ENCODE measurements around the gene IFNA13.

The IFNA13 gene

DNA sequence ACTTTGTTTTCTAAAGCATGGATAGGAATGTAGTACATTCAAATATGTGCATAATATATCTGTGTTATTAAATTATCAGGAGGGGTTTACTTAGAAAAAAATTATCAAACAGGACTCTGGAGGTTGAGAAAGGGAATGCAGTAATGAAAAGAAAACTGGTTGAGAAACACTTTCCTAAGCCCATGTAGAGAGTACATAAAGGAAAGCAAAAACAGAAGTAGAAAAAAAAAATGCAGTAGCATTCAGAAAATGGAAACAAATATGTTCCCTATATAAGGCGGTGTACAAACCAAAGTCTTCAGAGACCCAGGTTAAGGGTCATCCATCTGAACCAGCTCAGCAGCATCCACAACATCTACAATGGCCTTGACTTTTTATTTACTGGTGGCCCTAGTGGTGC, 41.0 kb upstream of the IFNA13 start, which contains the start of gene IFNA8:
TSS of gene IFNA8 (plus strand) at position 301 of the 400 bp plus-strand sequence. CDS start at position 361, 60 bp downstream.
- POLR2A ChIA-PET, result no interaction called here
- CTCF ChIA-PET, result interaction anchor here (1.0 to 1.6 kb wide), 4 partner anchors 10 to 46 kb away, joined by 3 to 9 read pairs (median 3); no protein-coding TSS in a partner anchor
- TF ChIP-seq, protein P1, sequence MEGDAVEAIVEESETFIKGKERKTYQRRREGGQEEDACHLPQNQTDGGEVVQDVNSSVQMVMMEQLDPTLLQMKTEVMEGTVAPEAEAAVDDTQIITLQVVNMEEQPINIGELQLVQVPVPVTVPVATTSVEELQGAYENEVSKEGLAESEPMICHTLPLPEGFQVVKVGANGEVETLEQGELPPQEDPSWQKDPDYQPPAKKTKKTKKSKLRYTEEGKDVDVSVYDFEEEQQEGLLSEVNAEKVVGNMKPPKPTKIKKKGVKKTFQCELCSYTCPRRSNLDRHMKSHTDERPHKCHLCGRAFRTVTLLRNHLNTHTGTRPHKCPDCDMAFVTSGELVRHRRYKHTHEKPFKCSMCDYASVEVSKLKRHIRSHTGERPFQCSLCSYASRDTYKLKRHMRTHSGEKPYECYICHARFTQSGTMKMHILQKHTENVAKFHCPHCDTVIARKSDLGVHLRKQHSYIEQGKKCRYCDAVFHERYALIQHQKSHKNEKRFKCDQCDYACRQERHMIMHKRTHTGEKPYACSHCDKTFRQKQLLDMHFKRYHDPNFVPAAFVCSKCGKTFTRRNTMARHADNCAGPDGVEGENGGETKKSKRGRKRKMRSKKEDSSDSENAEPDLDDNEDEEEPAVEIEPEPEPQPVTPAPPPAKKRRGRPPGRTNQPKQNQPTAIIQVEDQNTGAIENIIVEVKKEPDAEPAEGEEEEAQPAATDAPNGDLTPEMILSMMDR (IDR thresholded peaks at IDR 0.05; ENCODE audit: insufficient read depth, low read length, missing control alignments), result no peak
- no peak for DNase-seq (ENCODE audit: low read depth, low spot score)
- H3K4me3 ChIP-seq (ENCODE audit: low read depth, low read length), result no peak within 1 kb of the TSS

- TF ChIP-seq, protein P1 (IDR thresholded peaks at IDR 0.05; ENCODE audit: insufficient read depth, low read length, missing control alignments), result no peak
- ChIA-PET CTCF (no interaction called here), POLR2A (no interaction called here)
- H3K4me3 ChIP-seq (ENCODE audit: low read depth, low read length), result no peak overlapping the region
- no peak for DNase-seq (ENCODE audit: low read depth, low spot score)
Measured at GRCh38 chr9:21404146-21404545, 36.3 kb upstream of the IFNA13 start.

DNA sequence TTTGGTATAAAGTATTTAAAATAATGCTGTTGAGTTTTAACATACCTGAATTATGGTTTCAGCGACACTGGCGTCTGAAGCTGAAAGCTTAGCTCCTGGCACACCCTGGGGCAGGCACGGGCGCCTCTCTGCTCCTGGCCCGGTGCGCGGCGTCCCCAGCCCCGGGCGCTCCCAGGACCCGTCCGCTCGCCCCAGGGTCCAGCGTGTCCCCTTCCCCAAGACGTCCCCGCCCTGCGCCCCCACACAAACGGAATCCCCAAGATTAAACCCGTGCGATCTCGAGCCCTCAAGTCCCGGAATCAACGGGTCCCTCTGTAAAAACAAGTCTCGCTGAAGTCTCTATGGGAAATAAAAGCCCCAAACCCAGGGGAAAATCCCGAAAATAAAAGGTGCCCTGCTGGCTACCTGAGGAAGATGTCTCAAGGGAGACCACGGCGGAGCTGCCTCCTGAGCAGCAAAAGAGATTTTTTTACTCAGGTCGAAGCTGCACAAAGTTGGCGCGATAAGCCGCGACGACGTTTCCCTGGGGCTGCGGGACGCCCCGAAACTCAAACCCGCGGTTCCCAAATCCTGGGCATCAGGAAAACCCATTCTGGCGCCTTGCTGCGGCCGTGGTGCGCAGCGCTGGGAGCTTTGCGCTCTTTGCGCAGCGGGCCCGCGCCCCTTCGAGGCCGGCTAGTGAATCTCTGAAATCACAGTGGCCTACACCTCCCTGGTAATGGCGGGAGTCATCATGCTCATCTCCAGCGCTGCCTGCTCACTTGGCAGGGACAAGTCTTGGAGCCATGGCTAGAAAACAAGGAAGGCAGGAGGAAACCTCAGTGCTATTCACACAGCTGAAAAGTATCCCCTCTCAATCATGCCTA, 34.8 kb upstream of the IFNA13 start:
- POLR2A ChIA-PET, result no interaction called here
- TF ChIP-seq, protein P1 (IDR thresholded peaks at IDR 0.05; ENCODE audit: insufficient read depth, low read length, missing control alignments), result no peak
- CTCF ChIA-PET, result interaction anchor here (0.6 to 1.5 kb wide), 5 partner anchors 53 to 386 kb away, joined by 3 to 7 read pairs (median 3); no protein-coding TSS in a partner anchor
- no peak for DNase-seq (ENCODE audit: low read depth, low spot score)
- peak overlapping the region; percentile 30 for H3K4me3 ChIP-seq (ENCODE audit: low read depth, low read length)

DNA sequence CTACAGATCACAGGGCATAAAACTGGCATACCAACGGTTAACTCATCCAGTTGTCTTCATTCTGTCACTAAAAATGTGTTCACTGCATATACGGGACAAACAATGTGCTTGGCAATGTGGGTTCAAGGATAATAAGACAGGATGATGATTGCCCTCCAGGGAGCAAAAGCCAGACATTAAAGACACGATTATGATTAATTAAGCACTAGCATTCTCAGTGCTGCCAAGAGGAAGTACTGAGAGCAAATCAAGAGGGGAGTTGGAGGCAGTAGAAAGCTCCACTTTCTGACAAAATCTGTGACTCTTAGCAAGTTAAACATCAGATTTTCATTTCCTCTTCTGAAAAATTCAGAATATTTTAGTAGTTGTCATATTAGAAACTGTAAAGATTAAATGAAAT, 32.1 kb upstream of the IFNA13 start:
- DNase-seq (ENCODE audit: low read depth, low spot score), result no peak
- ChIA-PET POLR2A (no interaction called here), CTCF (no interaction called here)
- no peak overlapping the region for H3K4me3 ChIP-seq (ENCODE audit: low read depth, low read length)
- TF ChIP-seq, protein P1 (IDR thresholded peaks at IDR 0.05; ENCODE audit: insufficient read depth, low read length, missing control alignments), result no peak

DNA sequence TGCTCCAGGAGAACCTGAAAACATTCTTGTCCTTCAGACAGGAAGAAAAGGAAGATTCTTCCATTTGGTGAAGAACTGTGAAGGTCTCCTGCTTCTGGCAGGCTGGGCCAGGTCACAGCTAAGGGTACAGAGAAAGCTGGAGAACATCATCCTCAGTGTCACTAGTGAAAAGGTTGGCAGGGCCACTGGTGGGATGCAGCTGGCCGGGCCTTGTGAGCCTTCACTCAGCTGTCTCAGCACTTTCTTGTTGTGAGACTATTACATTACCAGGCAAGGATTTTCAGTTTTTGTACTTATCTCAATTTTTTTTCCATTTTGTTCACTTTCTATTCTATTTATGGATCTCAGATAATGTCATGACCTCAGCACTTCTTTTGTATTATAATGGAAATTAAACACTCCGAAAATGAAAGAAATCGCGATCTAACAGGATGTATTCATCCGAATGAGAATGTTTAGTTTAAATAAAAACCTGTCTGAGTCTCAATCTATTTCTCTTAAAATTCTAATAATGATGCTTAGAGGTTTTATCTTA, 31.2 kb upstream of the IFNA13 start:
- CTCF ChIA-PET, result interaction anchor here (0.7 to 1.5 kb wide), 3 partner anchors 9 to 29 kb away, joined by 3 to 4 read pairs (median 3); partner anchors contain the start of gene IFNA8
- TF ChIP-seq, protein P1 (IDR thresholded peaks at IDR 0.05; ENCODE audit: insufficient read depth, low read length, missing control alignments), result no peak
- no peak for DNase-seq (ENCODE audit: low read depth, low spot score)
- POLR2A ChIA-PET, result no interaction called here
- H3K4me3 ChIP-seq (ENCODE audit: low read depth, low read length), result no peak overlapping the region
